Measurements from ENCODE around the gene RRM2.

The RRM2 gene

GRCh38 chr2:10078001-10078400 is 44.5 kb upstream of the RRM2 start:
- TF ChIP-seq CTCF (conservative IDR thresholded peaks at IDR 0.05; ENCODE audit: low read depth, low read length) = no peak
- no peak for DNase-seq (ENCODE audit: low read depth)
- H3K4me3 ChIP-seq (ENCODE audit: low read length) = no peak overlapping the region

GRCh38 chr2:10078704-10079265 is 43.8 kb upstream of the RRM2 start:
- DNase-seq (ENCODE audit: low read depth) = no peak
- TF ChIP-seq CTCF (conservative IDR thresholded peaks at IDR 0.05; ENCODE audit: low read depth, low read length) = no peak
- peak overlapping the region; percentile 22 for H3K4me3 ChIP-seq (ENCODE audit: low read length)

- no peak for DNase-seq (ENCODE audit: low read depth)
- peak overlapping the region; percentile 22 for H3K4me3 ChIP-seq (ENCODE audit: low read length)
- TF ChIP-seq CTCF (conservative IDR thresholded peaks at IDR 0.05; ENCODE audit: low read depth, low read length) = no peak
Measured at GRCh38 chr2:10079266-10079869, 43.2 kb upstream of the RRM2 start.

- peak within 1 kb of the TSS; percentile 22 for H3K4me3 ChIP-seq (ENCODE audit: low read length)
- TF ChIP-seq CTCF (conservative IDR thresholded peaks at IDR 0.05; ENCODE audit: low read depth, low read length) = peak; percentile 7
- DNase-seq (ENCODE audit: low read depth) = no peak
Measured at GRCh38 chr2:10079870-10080535, 42.5 kb upstream of the RRM2 start, which contains the start of gene CYS1. CYS1 (minus strand) TSS chr2:10080411; CDS start chr2:10080223, 188 bp downstream.

- no peak for DNase-seq (ENCODE audit: low read depth)
- TF ChIP-seq CTCF (conservative IDR thresholded peaks at IDR 0.05; ENCODE audit: low read depth, low read length) = no peak
- no peak overlapping the region for H3K4me3 ChIP-seq (ENCODE audit: low read length)
Measured at GRCh38 chr2:10080536-10081304, 41.8 kb upstream of the RRM2 start.

GRCh38 chr2:10083046-10083445 is 39.5 kb upstream of the RRM2 start:
- no peak for TF ChIP-seq CTCF (conservative IDR thresholded peaks at IDR 0.05; ENCODE audit: low read depth, low read length)
- DNase-seq (ENCODE audit: low read depth) = no peak
- no peak overlapping the region for H3K4me3 ChIP-seq (ENCODE audit: low read length)
